A673 (cell line): ENCODE measurements around the gene KLHDC3.

Source experiments
- EZH2 ChIP-seq: fragments of 200-600 bp; sonication (generic); IDR thresholded peaks from 2 replicates; pipeline ENCODE4 v1.6.1; 2017; ENCODE audit warnings: borderline replicate concordance, low read depth, mild to moderate bottlenecking, mixed read lengths, antibody characterized with exemption, low read length; ENCODE audit not compliant: poor library complexity, severe bottlenecking
- TF ChIP-seq, protein P1 (sequence below): fragments of 300-800, 200-600 bp; sonication (generic); conservative IDR thresholded peaks from 2 replicates; pipeline ENCODE4 v1.5.1; 2017; ENCODE audit warnings: low read depth, mild to moderate bottlenecking, antibody characterized with exemption, low read length, moderate library complexity, mixed read lengths

GRCh38 chr6:43001843-43002242, 12.2 kb upstream of the KLHDC3 start:
- TF ChIP-seq, protein P1, sequence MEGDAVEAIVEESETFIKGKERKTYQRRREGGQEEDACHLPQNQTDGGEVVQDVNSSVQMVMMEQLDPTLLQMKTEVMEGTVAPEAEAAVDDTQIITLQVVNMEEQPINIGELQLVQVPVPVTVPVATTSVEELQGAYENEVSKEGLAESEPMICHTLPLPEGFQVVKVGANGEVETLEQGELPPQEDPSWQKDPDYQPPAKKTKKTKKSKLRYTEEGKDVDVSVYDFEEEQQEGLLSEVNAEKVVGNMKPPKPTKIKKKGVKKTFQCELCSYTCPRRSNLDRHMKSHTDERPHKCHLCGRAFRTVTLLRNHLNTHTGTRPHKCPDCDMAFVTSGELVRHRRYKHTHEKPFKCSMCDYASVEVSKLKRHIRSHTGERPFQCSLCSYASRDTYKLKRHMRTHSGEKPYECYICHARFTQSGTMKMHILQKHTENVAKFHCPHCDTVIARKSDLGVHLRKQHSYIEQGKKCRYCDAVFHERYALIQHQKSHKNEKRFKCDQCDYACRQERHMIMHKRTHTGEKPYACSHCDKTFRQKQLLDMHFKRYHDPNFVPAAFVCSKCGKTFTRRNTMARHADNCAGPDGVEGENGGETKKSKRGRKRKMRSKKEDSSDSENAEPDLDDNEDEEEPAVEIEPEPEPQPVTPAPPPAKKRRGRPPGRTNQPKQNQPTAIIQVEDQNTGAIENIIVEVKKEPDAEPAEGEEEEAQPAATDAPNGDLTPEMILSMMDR = no peak
- no peak for TF ChIP-seq EZH2
